ENCODE data around the gene NUP98.

GRCh38 chr11:3674189-3674588 is 123.2 kb downstream of the NUP98 start:
- TF ChIP-seq MAX (IDR thresholded peaks at IDR 0.05) (no peak), RAD21 (IDR thresholded peaks at IDR 0.05; ENCODE audit: low read depth) (no peak), YY1 (IDR thresholded peaks at IDR 0.05; ENCODE audit: low read depth) (no peak)

All from Ishikawa (cell line).